Transverse colon (tissue), 4 donors: ENCODE measurements around the gene FSTL5. TPM values are rescaled to one million over a fixed set of nuclear protein-coding genes. Genes with fewer than 3 reads are reported as not detected.

Source experiments
- DNase-seq: peaks from one replicate; pipeline ENCODE4 v3.0.0-alpha.2; 2019
- H3K27ac ChIP-seq, 4 donors: fragments of 200-600 bp; sonication (generic); 2 replicates each; pipeline ENCODE4 v1.5.1; 2016 to 2018; ENCODE audit warnings: inconsistent platforms in 4 of 4
- H3K27me3 ChIP-seq: fragments of 200-600 bp; sonication (generic); 2 replicates; pipeline ENCODE4 v1.5.1; 2017; ENCODE audit warnings: inconsistent platforms
- H3K36me3 ChIP-seq, 4 donors: fragments of 200-600 bp; sonication (generic); 2 replicates each; pipeline ENCODE4 v1.5.1; 2017 to 2019; ENCODE audit warnings: inconsistent platforms in 4 of 4
- H3K4me1 ChIP-seq, 4 donors: fragments of 200-600 bp; sonication (generic); 2 replicates each; pipeline ENCODE4 v1.5.1; 2017 to 2020; ENCODE audit warnings: inconsistent platforms in 4 of 4
- H3K4me3 ChIP-seq, 4 donors: fragments of 200-600 bp; sonication (generic); 1 replicate in 1 of 4; 2 replicates in 3 of 4; pipeline versions ENCODE4 v1.5.1 to v1.6.1; 2017 to 2019; ENCODE audit warnings: inconsistent platforms in 4 of 4
- H3K9me3 ChIP-seq, 2 donors: fragments of 200-600 bp; sonication (generic); 2 replicates each; pipeline ENCODE4 v1.5.1; 2017 to 2019; ENCODE audit warnings: inconsistent platforms in 2 of 2
- EP300 ChIP-seq: sonication (generic); formaldehyde crosslinking; IDR thresholded peaks from one replicate; pipeline ENCODE4 v1.6.1; 2017; ENCODE audit warnings: antibody characterized with exemption, low read depth
- POLR2A ChIP-seq: fragments of 450-650 bp; IDR thresholded peaks from one replicate; pipeline ENCODE4 v1.6.1; 2016; ENCODE audit warnings: antibody characterized with exemption, mild to moderate bottlenecking, moderate library complexity
- POLR2AphosphoS5 ChIP-seq, 3 donors: sonication (generic); formaldehyde crosslinking; IDR thresholded peaks; one replicate each; pipeline ENCODE4 v1.6.1; 2016; ENCODE audit warnings: antibody characterized with exemption in 3 of 3
- WGBS, 2 donors: methylation state at CpG; one replicate each; pipeline ENCODE4 v1.1.5; 2018; ENCODE audit warnings: low coverage in 1 of 2; 5-methylcytosine and 5-hydroxymethylcytosine counted together
- in situ Hi-C, 4 donors: fragments of 200-750 bp; cut with MboI; loops; one replicate each; pipeline versions ENCODE4 v1.15.0 to v1.15.1; 2017; ENCODE audit warnings: low sequenced_read_pairs in 3 of 4, low pct_ligation_motif_present in 1 of 4, low pct_unique_long_range_greater_than_20kb in 1 of 4
- intact Hi-C: fragments of 100-400 bp; cut with DNase I; formaldehyde crosslinking; loops from one replicate; pipeline ENCODE4 v1.15.1; 2023; ENCODE audit warnings: low total_unique reads
- total RNA-seq, 4 donors: library from RNA; depleted of rRNA; stranded (reverse); fragments of >200 nt; gene quantifications; one replicate each; pipeline ENCODE4 v1.1.0, GENCODE V29; 2016
- TF ChIP-seq, protein P1 (sequence below), 5 experiments: fragments of 200-600 bp in 3 of 5; fragments of 450-650 bp in 2 of 5; sonication (generic) in 3 of 5; IDR thresholded peaks; 1 replicate in 2 of 5; 2 replicates in 3 of 5; pipeline ENCODE4 v1.5.1; 2016 to 2017; ENCODE audit warnings: antibody characterized with exemption in 5 of 5, inconsistent platforms in 3 of 5, mild to moderate bottlenecking in 2 of 5, moderate library complexity in 1 of 5

The FSTL5 gene
- total RNA-seq, 4 donors from 2014 or later, result 0.14 to 0.16 TPM; not detected in 2

DNA sequence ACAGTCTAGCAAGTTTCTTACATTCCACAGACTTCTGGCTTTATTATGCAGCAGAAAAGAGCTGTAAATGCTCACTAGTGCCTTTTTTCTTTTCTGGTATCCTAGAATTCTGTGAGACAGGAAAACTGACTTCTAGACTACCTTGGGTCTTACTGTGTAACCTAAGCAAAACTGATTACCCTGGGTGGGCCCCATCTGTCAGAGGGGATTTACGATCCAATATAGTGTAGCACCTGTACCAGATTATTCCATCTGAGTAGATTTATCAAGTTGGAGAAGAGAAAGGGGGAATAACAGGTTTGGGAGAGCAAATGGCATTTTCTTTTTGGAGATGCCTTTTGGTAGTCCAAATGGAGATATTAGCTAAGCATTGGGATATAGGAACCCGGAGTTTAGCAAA is 46.7 kb downstream of the FSTL5 start:
- Histone ChIP-seq H3K4me3 (no peak overlapping the region), H3K36me3 (no peaks in the 10 kb centered on the region), H3K27me3 (no peaks in the 10 kb centered on the region), H3K4me1 (no peaks in the 10 kb centered on the region), H3K9me3 (no peaks in the 10 kb centered on the region), H3K27ac (no peak overlapping the region)
- 50 to 64% methylated on average over 2 of the region's 2 CpGs for WGBS, 2 donors
- TF ChIP-seq EP300 (no peak), POLR2A (no peak), POLR2AphosphoS5 (IDR thresholded peaks at IDR 0.05) (no peak)
- TF ChIP-seq, protein P1, sequence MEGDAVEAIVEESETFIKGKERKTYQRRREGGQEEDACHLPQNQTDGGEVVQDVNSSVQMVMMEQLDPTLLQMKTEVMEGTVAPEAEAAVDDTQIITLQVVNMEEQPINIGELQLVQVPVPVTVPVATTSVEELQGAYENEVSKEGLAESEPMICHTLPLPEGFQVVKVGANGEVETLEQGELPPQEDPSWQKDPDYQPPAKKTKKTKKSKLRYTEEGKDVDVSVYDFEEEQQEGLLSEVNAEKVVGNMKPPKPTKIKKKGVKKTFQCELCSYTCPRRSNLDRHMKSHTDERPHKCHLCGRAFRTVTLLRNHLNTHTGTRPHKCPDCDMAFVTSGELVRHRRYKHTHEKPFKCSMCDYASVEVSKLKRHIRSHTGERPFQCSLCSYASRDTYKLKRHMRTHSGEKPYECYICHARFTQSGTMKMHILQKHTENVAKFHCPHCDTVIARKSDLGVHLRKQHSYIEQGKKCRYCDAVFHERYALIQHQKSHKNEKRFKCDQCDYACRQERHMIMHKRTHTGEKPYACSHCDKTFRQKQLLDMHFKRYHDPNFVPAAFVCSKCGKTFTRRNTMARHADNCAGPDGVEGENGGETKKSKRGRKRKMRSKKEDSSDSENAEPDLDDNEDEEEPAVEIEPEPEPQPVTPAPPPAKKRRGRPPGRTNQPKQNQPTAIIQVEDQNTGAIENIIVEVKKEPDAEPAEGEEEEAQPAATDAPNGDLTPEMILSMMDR (IDR thresholded peaks at IDR 0.05), result no peak
- in situ Hi-C loops (no loop called here), intact Hi-C loops (no loop called here)
- DNase-seq, result no peak

DNA sequence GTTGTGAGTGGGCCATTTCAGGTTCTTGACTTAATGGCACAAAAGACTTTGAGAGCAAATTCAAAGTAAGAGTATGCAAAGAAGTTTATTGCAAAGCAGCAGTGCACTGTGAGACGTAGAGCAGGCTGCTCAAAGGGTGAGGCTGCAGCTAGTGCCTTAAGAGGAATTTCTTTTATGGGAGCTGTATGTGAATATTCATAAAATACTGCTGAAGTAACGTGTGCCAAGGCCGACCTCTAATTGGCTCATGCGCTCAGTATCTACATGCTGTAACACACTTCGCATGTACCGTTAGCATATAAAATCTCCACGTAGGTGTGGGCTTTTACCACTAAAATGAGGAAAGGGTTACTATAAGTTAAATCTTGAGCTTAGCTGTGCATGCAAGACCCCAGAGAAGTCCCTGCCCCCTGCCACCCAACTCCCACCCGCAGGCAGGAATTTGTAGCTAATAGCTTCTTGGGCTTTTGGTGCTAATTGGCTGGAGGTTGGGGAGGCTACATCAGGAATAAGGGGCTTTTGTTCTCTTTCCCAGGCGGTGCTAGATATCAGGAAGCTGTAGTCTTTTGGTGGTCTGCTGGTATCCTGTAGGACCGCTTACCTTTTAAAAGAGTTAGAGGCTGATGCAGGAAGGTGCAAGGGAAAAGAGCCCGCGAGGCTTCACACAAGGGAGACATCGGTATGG is 47.6 kb downstream of the FSTL5 start:
- intact Hi-C loops, result no loop called here
- TF ChIP-seq POLR2A (no peak), EP300 (no peak)
- TF ChIP-seq, protein P1 (IDR thresholded peaks at IDR 0.05), result no peak
- Histone ChIP-seq H3K27ac (no peak overlapping the region), H3K36me3 (no peaks in the 10 kb centered on the region), H3K4me3 (no peak overlapping the region), H3K9me3 (no peaks in the 10 kb centered on the region), H3K4me1 (no peaks in the 10 kb centered on the region), H3K27me3 (no peaks in the 10 kb centered on the region)
- in situ Hi-C loops, result no loop called here
- WGBS, 2 donors, result 45 to 57% methylated on average over 7 to 13 of the region's 13 CpGs
- DNase-seq, result no peak

DNA sequence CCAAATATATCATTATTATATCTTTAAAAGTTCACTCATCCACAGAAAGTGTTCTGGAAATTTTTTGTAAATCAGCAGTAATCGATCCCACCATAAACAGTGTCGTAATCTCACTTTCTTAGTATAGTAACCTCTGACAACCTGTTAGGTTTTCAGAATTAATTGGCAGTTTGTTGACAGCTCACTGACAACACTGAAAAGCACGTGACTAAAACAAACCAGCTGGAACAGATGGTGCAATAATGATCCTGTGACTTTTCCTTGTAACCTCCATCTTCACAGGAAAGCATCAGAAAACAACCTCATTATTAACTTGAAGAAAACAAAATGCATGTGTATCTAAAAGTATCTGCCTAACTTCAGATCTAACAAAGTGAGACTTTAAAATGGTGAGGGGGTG is 48.5 kb downstream of the FSTL5 start:
- no peaks in the 10 kb centered on the region for H3K9me3 ChIP-seq
- TF ChIP-seq EP300, result no peak
- TF ChIP-seq POLR2AphosphoS5 (IDR thresholded peaks at IDR 0.05), result no peak
- TF ChIP-seq POLR2A, result no peak
- TF ChIP-seq, protein P1 (IDR thresholded peaks at IDR 0.05), result no peak
- no peak overlapping the region for H3K4me3 ChIP-seq
- no peaks in the 10 kb centered on the region for H3K36me3 ChIP-seq
- no peaks in the 10 kb centered on the region for H3K4me1 ChIP-seq
- no peak overlapping the region for H3K27ac ChIP-seq
- in situ Hi-C loops, result no loop called here
- intact Hi-C loops, result no loop called here
- no peak for DNase-seq
- WGBS, 2 donors, result 42 to 50% methylated on average over 3 of the region's 3 CpGs
- H3K27me3 ChIP-seq, result no peaks in the 10 kb centered on the region

DNA sequence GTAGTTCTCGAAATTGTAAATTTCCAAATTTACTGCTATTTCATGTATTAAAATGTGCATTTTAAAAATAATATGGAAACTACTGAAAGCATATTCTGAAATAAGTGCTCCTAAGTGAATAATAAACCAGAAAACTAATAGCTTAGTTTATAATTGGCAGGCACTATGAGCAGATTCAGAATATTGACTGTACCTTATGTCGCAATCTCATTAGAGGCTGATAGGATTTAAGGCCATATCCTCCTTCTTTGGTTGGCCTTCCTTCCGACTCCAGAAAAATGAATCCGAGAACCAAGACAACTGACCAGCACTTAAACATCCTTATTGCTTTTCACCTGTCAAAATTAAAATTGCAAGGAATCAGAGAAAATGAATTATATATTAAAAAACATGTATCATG is 52.7 kb downstream of the FSTL5 start:
- no peak for DNase-seq
- no peaks in the 10 kb centered on the region for H3K4me1 ChIP-seq
- TF ChIP-seq POLR2AphosphoS5 (IDR thresholded peaks at IDR 0.05), result no peak
- no peak for TF ChIP-seq EP300
- TF ChIP-seq POLR2A, result no peak
- TF ChIP-seq, protein P1 (IDR thresholded peaks at IDR 0.05), result no peak
- no peaks in the 10 kb centered on the region for H3K36me3 ChIP-seq
- intact Hi-C loops, result no loop called here
- no peaks in the 10 kb centered on the region for H3K27me3 ChIP-seq
- no peak overlapping the region for H3K27ac ChIP-seq
- H3K9me3 ChIP-seq, result no peaks in the 10 kb centered on the region
- in situ Hi-C loops, result no loop called here
- WGBS, 2 donors, result 86 to 87% methylated on average over 4 of the region's 4 CpGs
- no peak overlapping the region for H3K4me3 ChIP-seq
